ENCODE data around the gene CDCA8. TPM values are rescaled to one million over a fixed set of nuclear protein-coding genes. Genes with fewer than 3 reads are reported as not detected.

CDCA8 gene
- total and polyA plus RNA-seq, 5 donors from 2014 or later = 1.3 to 3.7 (median 3.0) TPM

- H3K27ac ChIP-seq (ENCODE audit: insufficient read depth, low read length, poor library complexity, severe bottlenecking) = no peak overlapping the region
- no peaks in the 10 kb centered on the region for H3K36me3 ChIP-seq (ENCODE audit: control insufficient read depth, insufficient read depth, low read length)
- no peaks in the 10 kb centered on the region for H3K4me1 ChIP-seq (ENCODE audit: control insufficient read depth, insufficient read depth, low read length, poor library complexity, severe bottlenecking)
- H3K9me3 ChIP-seq (ENCODE audit: control insufficient read depth in 2 of 2, low read length in 2 of 2) = no peaks in the 10 kb centered on the region
- no peaks in the 10 kb centered on the region for H3K36me3 Mint-ChIP-seq
- ATAC-seq (ENCODE audit: low read depth in 2 of 2) = no peak
- H3K27me3 Mint-ChIP-seq = peaks cover 5% of the 10 kb centered on the region
- DNase-seq = no peak
- no peaks in the 10 kb centered on the region for H3K27me3 ChIP-seq (ENCODE audit: control insufficient read depth, insufficient read depth, low read length)
- H3K4me3 ChIP-seq (ENCODE audit: low read depth, low read length) = no peak overlapping the region
- no peak overlapping the region for H3K27ac Mint-ChIP-seq
- H3K4me3 Mint-ChIP-seq = no peak overlapping the region
- peaks cover 0 to 2% (median 0%) of the 10 kb centered on the region in 4 donors for H3K4me1 Mint-ChIP-seq
- peaks cover 0 to 2% (median 0%) of the 10 kb centered on the region in 7 donors for H3K9me3 Mint-ChIP-seq
Observed at GRCh38 chr1:37656026-37656425, 36.3 kb upstream of the CDCA8 start.

- Mint-ChIP-seq H3K27me3 (peaks cover 5% of the 10 kb centered on the region), H3K4me3 (no peak overlapping the region), H3K4me1 (peaks cover 0 to 2% (median 0%) of the 10 kb centered on the region in 4 donors), H3K27ac (no peak overlapping the region), H3K36me3 (no peaks in the 10 kb centered on the region), H3K9me3 (peaks cover 0 to 2% (median 0%) of the 10 kb centered on the region in 7 donors)
- DNase-seq = no peak
- no peaks in the 10 kb centered on the region for H3K9me3 ChIP-seq (ENCODE audit: control insufficient read depth in 2 of 2, low read length in 2 of 2)
- H3K36me3 ChIP-seq (ENCODE audit: control insufficient read depth, insufficient read depth, low read length) = no peaks in the 10 kb centered on the region
- no peak overlapping the region for H3K4me3 ChIP-seq (ENCODE audit: low read depth, low read length)
- no peak for ATAC-seq (ENCODE audit: low read depth in 2 of 2)
- H3K4me1 ChIP-seq (ENCODE audit: control insufficient read depth, insufficient read depth, low read length, poor library complexity, severe bottlenecking) = no peaks in the 10 kb centered on the region
- no peak overlapping the region for H3K27ac ChIP-seq (ENCODE audit: insufficient read depth, low read length, poor library complexity, severe bottlenecking)
- no peaks in the 10 kb centered on the region for H3K27me3 ChIP-seq (ENCODE audit: control insufficient read depth, insufficient read depth, low read length)
Observed at GRCh38 chr1:37656881-37657280, 35.4 kb upstream of the CDCA8 start.

GRCh38 chr1:37657620-37658412 lies 34.5 kb upstream of the CDCA8 start:
- H3K27ac Mint-ChIP-seq = peak overlapping the region in 1 of 3 donors; percentile 20
- H3K4me3 Mint-ChIP-seq = no peak overlapping the region
- H3K27ac ChIP-seq (ENCODE audit: insufficient read depth, low read length, poor library complexity, severe bottlenecking) = no peak overlapping the region
- H3K4me1 ChIP-seq (ENCODE audit: control insufficient read depth, insufficient read depth, low read length, poor library complexity, severe bottlenecking) = no peaks in the 10 kb centered on the region
- ATAC-seq (ENCODE audit: low read depth in 2 of 2) (no peak), DNase-seq (no peak)
- peaks cover 0 to 2% (median 0%) of the 10 kb centered on the region in 4 donors for H3K4me1 Mint-ChIP-seq
- no peaks in the 10 kb centered on the region for H3K36me3 ChIP-seq (ENCODE audit: control insufficient read depth, insufficient read depth, low read length)
- H3K27me3 Mint-ChIP-seq = peaks cover 5% of the 10 kb centered on the region
- H3K9me3 Mint-ChIP-seq = peaks cover 0 to 2% (median 0%) of the 10 kb centered on the region in 7 donors
- H3K9me3 ChIP-seq (ENCODE audit: control insufficient read depth in 2 of 2, low read length in 2 of 2) = no peaks in the 10 kb centered on the region
- no peaks in the 10 kb centered on the region for H3K27me3 ChIP-seq (ENCODE audit: control insufficient read depth, insufficient read depth, low read length)
- H3K36me3 Mint-ChIP-seq = no peaks in the 10 kb centered on the region
- no peak overlapping the region for H3K4me3 ChIP-seq (ENCODE audit: low read depth, low read length)

- peak overlapping the region in 1 of 3 donors; percentile 52 for H3K27ac Mint-ChIP-seq
- H3K9me3 Mint-ChIP-seq = peaks cover 0 to 2% (median 0%) of the 10 kb centered on the region in 7 donors
- H3K4me1 Mint-ChIP-seq = peaks cover 0 to 2% (median 0%) of the 10 kb centered on the region in 4 donors
- no peak overlapping the region for H3K4me3 Mint-ChIP-seq
- no peaks in the 10 kb centered on the region for H3K36me3 Mint-ChIP-seq
- Histone ChIP-seq H3K36me3 (ENCODE audit: control insufficient read depth, insufficient read depth, low read length) (no peaks in the 10 kb centered on the region), H3K9me3 (ENCODE audit: control insufficient read depth in 2 of 2, low read length in 2 of 2) (no peaks in the 10 kb centered on the region), H3K27ac (ENCODE audit: insufficient read depth, low read length, poor library complexity, severe bottlenecking) (no peak overlapping the region), H3K27me3 (ENCODE audit: control insufficient read depth, insufficient read depth, low read length) (no peaks in the 10 kb centered on the region), H3K4me3 (ENCODE audit: low read depth, low read length) (no peak overlapping the region), H3K4me1 (ENCODE audit: control insufficient read depth, insufficient read depth, low read length, poor library complexity, severe bottlenecking) (no peaks in the 10 kb centered on the region)
- DNase-seq = no peak
- no peak for ATAC-seq (ENCODE audit: low read depth in 2 of 2)
- H3K27me3 Mint-ChIP-seq = peaks cover 5% of the 10 kb centered on the region
Observed at GRCh38 chr1:37658486-37658885, 33.8 kb upstream of the CDCA8 start.

- Histone ChIP-seq H3K36me3 (ENCODE audit: control insufficient read depth, insufficient read depth, low read length) (no peaks in the 10 kb centered on the region), H3K27me3 (ENCODE audit: control insufficient read depth, insufficient read depth, low read length) (no peaks in the 10 kb centered on the region)
- ATAC-seq (ENCODE audit: low read depth in 2 of 2) = no peak
Observed at GRCh38 chr1:37660664-37661063, 31.7 kb upstream of the CDCA8 start.

GRCh38 chr1:37661401-37661800 lies 30.9 kb upstream of the CDCA8 start:
- Mint-ChIP-seq H3K36me3 (no peaks in the 10 kb centered on the region), H3K27ac (no peak overlapping the region), H3K4me1 (peaks cover 0 to 2% (median 0%) of the 10 kb centered on the region in 4 donors), H3K9me3 (peaks cover 0 to 2% (median 0%) of the 10 kb centered on the region in 7 donors), H3K27me3 (peaks cover 5% of the 10 kb centered on the region), H3K4me3 (no peak overlapping the region)
- H3K36me3 ChIP-seq (ENCODE audit: control insufficient read depth, insufficient read depth, low read length) = no peaks in the 10 kb centered on the region
- H3K4me1 ChIP-seq (ENCODE audit: control insufficient read depth, insufficient read depth, low read length, poor library complexity, severe bottlenecking) = no peaks in the 10 kb centered on the region
- no peak overlapping the region for H3K27ac ChIP-seq (ENCODE audit: insufficient read depth, low read length, poor library complexity, severe bottlenecking)
- H3K27me3 ChIP-seq (ENCODE audit: control insufficient read depth, insufficient read depth, low read length) = no peaks in the 10 kb centered on the region
- DNase-seq (no peak), ATAC-seq (ENCODE audit: low read depth in 2 of 2) (no peak)
- H3K4me3 ChIP-seq (ENCODE audit: low read depth, low read length) = no peak overlapping the region
- no peaks in the 10 kb centered on the region for H3K9me3 ChIP-seq (ENCODE audit: control insufficient read depth in 2 of 2, low read length in 2 of 2)

More at GRCh38 chr1:37660664-37661063, 31.7 kb upstream of the CDCA8 start:
- no peak overlapping the region for H3K4me3 ChIP-seq (ENCODE audit: low read depth, low read length)
- Mint-ChIP-seq H3K9me3 (peaks cover 0 to 2% (median 0%) of the 10 kb centered on the region in 7 donors), H3K4me3 (no peak overlapping the region), H3K36me3 (no peaks in the 10 kb centered on the region), H3K27ac (no peak overlapping the region), H3K4me1 (peaks cover 0 to 2% (median 0%) of the 10 kb centered on the region in 4 donors), H3K27me3 (peaks cover 4% of the 10 kb centered on the region)
- H3K4me1 ChIP-seq (ENCODE audit: control insufficient read depth, insufficient read depth, low read length, poor library complexity, severe bottlenecking) = no peaks in the 10 kb centered on the region
- no peak overlapping the region for H3K27ac ChIP-seq (ENCODE audit: insufficient read depth, low read length, poor library complexity, severe bottlenecking)
- H3K9me3 ChIP-seq (ENCODE audit: control insufficient read depth in 2 of 2, low read length in 2 of 2) = no peaks in the 10 kb centered on the region
- DNase-seq = no peak

GRCh38 chr1:37662031-37662755 lies 30.1 kb upstream of the CDCA8 start:
- DNase-seq (no peak), ATAC-seq (ENCODE audit: low read depth in 2 of 2) (no peak)
- Mint-ChIP-seq H3K27me3 (peaks cover 5% of the 10 kb centered on the region), H3K9me3 (peaks cover 0 to 2% (median 0%) of the 10 kb centered on the region in 7 donors), H3K4me3 (no peak overlapping the region), H3K27ac (no peak overlapping the region), H3K4me1 (peaks cover 0 to 2% (median 0%) of the 10 kb centered on the region in 4 donors), H3K36me3 (no peaks in the 10 kb centered on the region)
- no peaks in the 10 kb centered on the region for H3K9me3 ChIP-seq (ENCODE audit: control insufficient read depth in 2 of 2, low read length in 2 of 2)
- H3K36me3 ChIP-seq (ENCODE audit: control insufficient read depth, insufficient read depth, low read length) = no peaks in the 10 kb centered on the region
- no peaks in the 10 kb centered on the region for H3K27me3 ChIP-seq (ENCODE audit: control insufficient read depth, insufficient read depth, low read length)
- H3K27ac ChIP-seq (ENCODE audit: insufficient read depth, low read length, poor library complexity, severe bottlenecking) = no peak overlapping the region
- no peak overlapping the region for H3K4me3 ChIP-seq (ENCODE audit: low read depth, low read length)
- H3K4me1 ChIP-seq (ENCODE audit: control insufficient read depth, insufficient read depth, low read length, poor library complexity, severe bottlenecking) = no peaks in the 10 kb centered on the region
